GM21786 (cell line): ENCODE measurements around the gene RADIL.
"Not testable (repeated sequence)": the region's sequence is repeated elsewhere in the genome, so short reads cannot be mapped to it uniquely, and the experiment has no call there.

ENCODE experiments used
- ATAC-seq: cut with Tn5 transposase; IDR thresholded peaks from one replicate; pipeline ENCODE4 v1.9.1; 2021; ENCODE audit not compliant: unreplicated experiment

RADIL gene

GRCh38 chr7:4797858-4798705 is 85.4 kb downstream of the RADIL start:
- ATAC-seq: no peak

- no peak for ATAC-seq
Measured at GRCh38 chr7:4796453-4796852, 87.1 kb downstream of the RADIL start.

- ATAC-seq: no peak
Measured at GRCh38 chr7:4794591-4795350, 88.7 kb downstream of the RADIL start.

GRCh38 chr7:4794171-4794570 is 89.3 kb downstream of the RADIL start:
- not testable (repeated sequence) for ATAC-seq

- ATAC-seq: not testable (repeated sequence)
Measured at GRCh38 chr7:4793385-4793993, 90.0 kb downstream of the RADIL start.

- no peak for ATAC-seq
Measured at GRCh38 chr7:4792537-4793126, 90.9 kb downstream of the RADIL start.

GRCh38 chr7:4791738-4792536 is 91.6 kb downstream of the RADIL start:
- peak; percentile 62 for ATAC-seq

- no peak for ATAC-seq
Measured at GRCh38 chr7:4791101-4791737, 92.3 kb downstream of the RADIL start.

- no peak for ATAC-seq
Measured at GRCh38 chr7:4790516-4790991, 93.0 kb downstream of the RADIL start.

GRCh38 chr7:4790078-4790465 is 93.4 kb downstream of the RADIL start:
- no peak for ATAC-seq

GRCh38 chr7:4789194-4790077 is 94.1 kb downstream of the RADIL start:
- ATAC-seq: no peak

- no peak for ATAC-seq
Measured at GRCh38 chr7:4788627-4789189, 94.8 kb downstream of the RADIL start.

GRCh38 chr7:4787947-4788626 is 95.4 kb downstream of the RADIL start:
- no peak for ATAC-seq

- no peak for ATAC-seq
Measured at GRCh38 chr7:4787541-4787940, 96.0 kb downstream of the RADIL start.

GRCh38 chr7:4786015-4786414 is 97.5 kb downstream of the RADIL start:
- no peak for ATAC-seq

GRCh38 chr7:4785371-4785770 is 98.1 kb downstream of the RADIL start:
- ATAC-seq: no peak

GRCh38 chr7:4784799-4785198 is 98.7 kb downstream of the RADIL start:
- ATAC-seq: no peak

GRCh38 chr7:4783762-4784351 is 99.7 kb downstream of the RADIL start:
- no peak for ATAC-seq
